HCT116 (cell line): ENCODE results near the gene OBSCN.

Experiments used
- CBX3 ChIP-seq: IDR thresholded peaks from 2 replicates; pipeline ENCODE4 v1.6.1; 2012; ENCODE audit warnings: low read depth
- EZH2 ChIP-seq: fragments of 200-600 bp; sonication (generic); IDR thresholded peaks from 2 replicates; pipeline ENCODE4 v1.6.1; 2017; ENCODE audit warnings: antibody characterized with exemption, mixed run types
- JUND ChIP-seq: IDR thresholded peaks from 2 replicates; pipeline ENCODE4 v1.6.1; 2012
- POLR2A ChIP-seq: IDR thresholded peaks from 2 replicates; pipeline ENCODE4 v1.7.0; 2011; ENCODE audit warnings: borderline replicate concordance; ENCODE audit not compliant: insufficient read depth, insufficient read length; ENCODE audit errors: extremely low read depth
- POLR2AphosphoS5 ChIP-seq: IDR thresholded peaks from 2 replicates; pipeline ENCODE4 v1.6.1; 2011; ENCODE audit warnings: mild to moderate bottlenecking, low read depth, low read length, moderate library complexity
- RAD21 ChIP-seq: IDR thresholded peaks from 2 replicates; pipeline ENCODE4 v1.6.1; 2012; ENCODE audit warnings: low read depth, mild to moderate bottlenecking
- REST ChIP-seq: IDR thresholded peaks from 2 replicates; pipeline ENCODE4 v1.6.1; 2012; ENCODE audit warnings: low read depth
- SIN3A ChIP-seq: IDR thresholded peaks from 2 replicates; pipeline ENCODE4 v1.6.1; 2012; ENCODE audit warnings: low read depth
- SP1 ChIP-seq: IDR thresholded peaks from 2 replicates; pipeline ENCODE4 v1.6.1; 2012; ENCODE audit warnings: low read depth
- TF ChIP-seq, protein P1 (sequence below), 3 experiments: fragments of 200-600 bp in 1 of 3; sonication (generic) in 1 of 3; IDR thresholded peaks in 2 of 3; conservative IDR thresholded peaks in 1 of 3; 2 replicates each; pipeline ENCODE4 v1.5.1; 2012 to 2017; ENCODE audit warnings: low read depth in 2 of 3, low read length in 2 of 3, antibody characterized with exemption in 1 of 3, borderline replicate concordance in 1 of 3, control low read depth in 1 of 3, mild to moderate bottlenecking in 1 of 3, mixed read lengths in 1 of 3, mixed run types in 1 of 3, moderate library complexity in 1 of 3; ENCODE audit not compliant: insufficient read depth in 1 of 3
- TF ChIP-seq, protein P2 (sequence below): IDR thresholded peaks from 2 replicates; pipeline ENCODE4 v1.6.1; 2012

- TF ChIP-seq SIN3A (no peak), JUND (no peak), POLR2AphosphoS5 (no peak), POLR2A (no peak), EZH2 (no peak), REST (no peak), CBX3 (no peak), RAD21 (no peak), SP1 (no peak)
- TF ChIP-seq, protein P1, sequence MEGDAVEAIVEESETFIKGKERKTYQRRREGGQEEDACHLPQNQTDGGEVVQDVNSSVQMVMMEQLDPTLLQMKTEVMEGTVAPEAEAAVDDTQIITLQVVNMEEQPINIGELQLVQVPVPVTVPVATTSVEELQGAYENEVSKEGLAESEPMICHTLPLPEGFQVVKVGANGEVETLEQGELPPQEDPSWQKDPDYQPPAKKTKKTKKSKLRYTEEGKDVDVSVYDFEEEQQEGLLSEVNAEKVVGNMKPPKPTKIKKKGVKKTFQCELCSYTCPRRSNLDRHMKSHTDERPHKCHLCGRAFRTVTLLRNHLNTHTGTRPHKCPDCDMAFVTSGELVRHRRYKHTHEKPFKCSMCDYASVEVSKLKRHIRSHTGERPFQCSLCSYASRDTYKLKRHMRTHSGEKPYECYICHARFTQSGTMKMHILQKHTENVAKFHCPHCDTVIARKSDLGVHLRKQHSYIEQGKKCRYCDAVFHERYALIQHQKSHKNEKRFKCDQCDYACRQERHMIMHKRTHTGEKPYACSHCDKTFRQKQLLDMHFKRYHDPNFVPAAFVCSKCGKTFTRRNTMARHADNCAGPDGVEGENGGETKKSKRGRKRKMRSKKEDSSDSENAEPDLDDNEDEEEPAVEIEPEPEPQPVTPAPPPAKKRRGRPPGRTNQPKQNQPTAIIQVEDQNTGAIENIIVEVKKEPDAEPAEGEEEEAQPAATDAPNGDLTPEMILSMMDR (IDR thresholded peaks at IDR 0.05 in 2 of 3, conservative IDR thresholded peaks at IDR 0.05 in 1 of 3; ENCODE audit: borderline replicate concordance in 1 of 3, insufficient read depth in 1 of 3, low read depth in 2 of 3, low read length in 2 of 3): no peak
- TF ChIP-seq, protein P2, sequence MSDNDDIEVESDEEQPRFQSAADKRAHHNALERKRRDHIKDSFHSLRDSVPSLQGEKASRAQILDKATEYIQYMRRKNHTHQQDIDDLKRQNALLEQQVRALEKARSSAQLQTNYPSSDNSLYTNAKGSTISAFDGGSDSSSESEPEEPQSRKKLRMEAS: no peak
Observed at GRCh38 chr1:228337031-228337564, 129.3 kb downstream of the OBSCN start.
